ENCODE results near the gene USP30.

USP30 gene

DNA sequence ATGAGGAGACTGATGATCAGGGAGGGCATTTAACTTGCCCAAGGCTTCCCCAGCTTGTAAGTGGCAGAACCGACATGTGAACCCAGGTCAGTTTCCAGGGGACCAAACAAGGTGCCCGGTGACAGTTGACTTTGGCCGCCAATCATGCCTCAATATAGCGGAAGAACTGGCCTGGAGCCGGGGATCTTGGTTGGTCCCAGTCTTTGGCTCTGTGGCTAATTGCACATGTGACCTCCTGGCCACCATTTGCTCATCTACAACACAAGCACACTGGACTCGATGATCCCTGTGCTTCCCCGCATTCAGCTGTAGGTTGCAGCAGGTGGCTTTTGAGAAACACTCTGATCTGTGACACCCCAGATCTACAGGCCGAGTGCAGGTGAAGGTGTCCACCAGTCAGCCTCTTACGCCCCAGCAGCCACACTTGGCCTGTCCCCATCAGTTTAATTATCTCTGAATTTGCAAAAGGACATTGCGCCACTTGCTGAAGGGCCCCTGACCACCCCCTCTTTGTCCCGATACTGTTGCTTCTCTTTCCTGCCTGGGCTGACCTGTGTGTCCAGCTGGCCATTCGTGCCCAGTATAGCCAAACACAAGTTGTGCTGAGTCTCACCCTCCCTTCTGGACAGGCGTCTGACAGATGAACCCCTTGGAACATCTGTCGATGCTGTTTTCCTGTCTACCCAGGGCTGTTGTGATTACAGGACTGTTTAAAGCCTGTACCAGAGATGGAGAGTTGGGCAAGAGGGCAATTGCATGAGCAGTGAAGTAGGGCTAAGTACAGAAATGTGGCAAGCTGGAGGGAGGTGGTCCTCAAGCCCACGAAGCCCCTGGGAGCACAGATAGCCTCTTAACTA lies 78.1 kb downstream of the USP30 start:
- no peak for DNase-seq

- DNase-seq, result no peak
Measured at GRCh38 chr12:109131154-109132050, 79.0 kb downstream of the USP30 start.

GRCh38 chr12:109134186-109134917 lies 82.0 kb downstream of the USP30 start:
- no peak for DNase-seq

DNA sequence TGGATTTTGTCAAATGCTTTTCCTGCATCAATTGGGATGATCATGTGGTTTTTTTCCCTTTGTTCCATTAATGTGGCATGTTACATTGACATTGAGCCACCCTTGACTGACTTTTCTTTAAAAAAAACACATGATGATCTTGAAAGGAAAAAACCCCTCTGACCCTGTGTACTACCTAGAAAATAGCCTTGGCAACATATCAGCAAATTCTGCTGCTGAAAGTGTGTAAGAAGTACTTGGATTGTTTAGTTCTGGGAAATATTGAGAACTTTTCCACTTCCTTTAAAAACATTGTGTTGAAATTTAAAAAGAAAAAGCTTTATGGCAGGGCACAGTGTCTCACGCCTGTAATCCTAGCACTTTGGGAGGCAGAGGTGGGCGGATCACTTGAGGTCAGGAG lies 84.7 kb downstream of the USP30 start:
- DNase-seq, result no peak
